Uterus (tissue), 2 donors: ENCODE measurements around the gene PRKN.

Source experiments
- POLR2A ChIP-seq, 2 donors: fragments of 450-650 bp; IDR thresholded peaks; one replicate each; pipeline ENCODE4 v1.6.1; 2016; ENCODE audit warnings: antibody characterized with exemption in 2 of 2, mild to moderate bottlenecking in 1 of 2, moderate library complexity in 1 of 2
- TF ChIP-seq, protein P1 (sequence below), 4 experiments: fragments of 200-600 bp in 2 of 4; fragments of 450-650 bp in 2 of 4; sonication (generic) in 2 of 4; IDR thresholded peaks; one replicate each; pipeline ENCODE4 v1.5.1; 2016 to 2019; ENCODE audit warnings: antibody characterized with exemption in 4 of 4, mild to moderate bottlenecking in 2 of 4, moderate library complexity in 1 of 4

DNA sequence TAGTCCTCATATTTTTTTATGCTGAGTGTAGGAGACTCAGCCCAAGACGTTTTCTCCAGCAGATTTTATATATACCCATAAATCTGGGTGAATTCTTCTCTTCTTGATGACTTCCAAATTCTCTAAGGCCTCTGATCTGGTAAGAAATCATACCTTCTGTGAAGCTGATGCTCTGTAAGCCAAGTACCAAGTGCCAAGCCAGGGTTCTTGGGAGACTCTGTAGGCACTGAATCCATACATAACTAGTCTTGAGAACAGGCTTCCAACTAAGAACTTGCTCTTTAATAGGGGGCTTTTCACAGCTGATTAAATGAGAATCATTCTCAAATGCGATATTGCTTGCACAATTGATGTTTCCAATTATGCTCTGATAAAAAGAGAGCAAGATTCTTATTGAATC, 87.6 kb downstream of the PRKN start:
- no peak for TF ChIP-seq POLR2A (IDR thresholded peaks at IDR 0.05)
- TF ChIP-seq, protein P1, sequence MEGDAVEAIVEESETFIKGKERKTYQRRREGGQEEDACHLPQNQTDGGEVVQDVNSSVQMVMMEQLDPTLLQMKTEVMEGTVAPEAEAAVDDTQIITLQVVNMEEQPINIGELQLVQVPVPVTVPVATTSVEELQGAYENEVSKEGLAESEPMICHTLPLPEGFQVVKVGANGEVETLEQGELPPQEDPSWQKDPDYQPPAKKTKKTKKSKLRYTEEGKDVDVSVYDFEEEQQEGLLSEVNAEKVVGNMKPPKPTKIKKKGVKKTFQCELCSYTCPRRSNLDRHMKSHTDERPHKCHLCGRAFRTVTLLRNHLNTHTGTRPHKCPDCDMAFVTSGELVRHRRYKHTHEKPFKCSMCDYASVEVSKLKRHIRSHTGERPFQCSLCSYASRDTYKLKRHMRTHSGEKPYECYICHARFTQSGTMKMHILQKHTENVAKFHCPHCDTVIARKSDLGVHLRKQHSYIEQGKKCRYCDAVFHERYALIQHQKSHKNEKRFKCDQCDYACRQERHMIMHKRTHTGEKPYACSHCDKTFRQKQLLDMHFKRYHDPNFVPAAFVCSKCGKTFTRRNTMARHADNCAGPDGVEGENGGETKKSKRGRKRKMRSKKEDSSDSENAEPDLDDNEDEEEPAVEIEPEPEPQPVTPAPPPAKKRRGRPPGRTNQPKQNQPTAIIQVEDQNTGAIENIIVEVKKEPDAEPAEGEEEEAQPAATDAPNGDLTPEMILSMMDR (IDR thresholded peaks at IDR 0.05), result no peak
